Panc1 (cell line): ENCODE measurements around the gene LIPT2.

Source experiments
- POLR2AphosphoS5 ChIP-seq: IDR thresholded peaks from 2 replicates; pipeline ENCODE4 v1.6.1; 2012; ENCODE audit warnings: mild to moderate bottlenecking, low read depth, low read length, moderate library complexity
- SIN3A ChIP-seq: IDR thresholded peaks from 2 replicates; pipeline ENCODE4 v1.6.1; 2012; ENCODE audit warnings: low read depth, mild to moderate bottlenecking, low read length, moderate library complexity, borderline replicate concordance; ENCODE audit not compliant: insufficient read depth
- TF ChIP-seq, protein P1 (sequence below): fragments of 450-650 bp; IDR thresholded peaks from 2 replicates; pipeline ENCODE4 v1.5.1; 2017; ENCODE audit warnings: mild to moderate bottlenecking

DNA sequence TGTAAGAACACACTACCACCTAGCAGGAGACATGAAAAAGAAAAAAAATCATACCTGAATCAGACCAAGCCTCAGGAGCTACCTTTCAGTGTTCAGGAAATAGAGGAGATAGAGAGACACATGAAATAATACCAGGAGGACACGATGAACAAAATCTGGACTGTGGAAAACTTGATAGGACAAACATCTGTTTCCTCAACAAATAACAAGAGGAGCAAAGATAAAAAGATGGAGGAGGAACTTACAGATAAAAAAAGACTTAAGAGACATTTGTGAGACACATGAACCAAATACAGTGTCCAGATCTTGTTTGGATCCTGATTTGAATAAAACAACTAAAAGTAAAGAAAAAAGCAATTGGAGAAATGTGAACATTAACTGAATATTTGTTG, 13.8 kb downstream of the LIPT2 start:
- TF ChIP-seq, protein P1, sequence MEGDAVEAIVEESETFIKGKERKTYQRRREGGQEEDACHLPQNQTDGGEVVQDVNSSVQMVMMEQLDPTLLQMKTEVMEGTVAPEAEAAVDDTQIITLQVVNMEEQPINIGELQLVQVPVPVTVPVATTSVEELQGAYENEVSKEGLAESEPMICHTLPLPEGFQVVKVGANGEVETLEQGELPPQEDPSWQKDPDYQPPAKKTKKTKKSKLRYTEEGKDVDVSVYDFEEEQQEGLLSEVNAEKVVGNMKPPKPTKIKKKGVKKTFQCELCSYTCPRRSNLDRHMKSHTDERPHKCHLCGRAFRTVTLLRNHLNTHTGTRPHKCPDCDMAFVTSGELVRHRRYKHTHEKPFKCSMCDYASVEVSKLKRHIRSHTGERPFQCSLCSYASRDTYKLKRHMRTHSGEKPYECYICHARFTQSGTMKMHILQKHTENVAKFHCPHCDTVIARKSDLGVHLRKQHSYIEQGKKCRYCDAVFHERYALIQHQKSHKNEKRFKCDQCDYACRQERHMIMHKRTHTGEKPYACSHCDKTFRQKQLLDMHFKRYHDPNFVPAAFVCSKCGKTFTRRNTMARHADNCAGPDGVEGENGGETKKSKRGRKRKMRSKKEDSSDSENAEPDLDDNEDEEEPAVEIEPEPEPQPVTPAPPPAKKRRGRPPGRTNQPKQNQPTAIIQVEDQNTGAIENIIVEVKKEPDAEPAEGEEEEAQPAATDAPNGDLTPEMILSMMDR, result no peak
- TF ChIP-seq SIN3A (no peak), POLR2AphosphoS5 (no peak)
